Body of pancreas (tissue), 4 donors: Measurements from ENCODE around the gene HOXA11.

Experiments
- CTCF ChIP-seq, 7 experiments: fragments of 450-650 bp in 4 of 7; fragments of 200-600 bp in 3 of 7; sonication (generic) in 3 of 7; IDR thresholded peaks; one replicate each; pipeline ENCODE4 v1.5.1; 2016 to 2019; ENCODE audit warnings: antibody characterized with exemption in 7 of 7
- POLR2A ChIP-seq, 3 donors: fragments of 450-650 bp; IDR thresholded peaks; one replicate each; pipeline ENCODE4 v1.6.1; 2016; ENCODE audit warnings: antibody characterized with exemption in 3 of 3, mild to moderate bottlenecking in 2 of 3

GRCh38 chr7:27199849-27200760 is 15.1 kb upstream of the HOXA11 start, which contains the start of gene HOXA13:
- TF ChIP-seq CTCF (IDR thresholded peaks at IDR 0.05) (no peak), POLR2A (IDR thresholded peaks at IDR 0.05) (no peak)
